ENCODE data around the gene ATF1. TPM values are rescaled to one million over a fixed set of nuclear protein-coding genes. Genes with fewer than 3 reads are reported as not detected.

The ATF1 gene
- total and polyA plus RNA-seq, 2 of the 8 experiments (the other 6 are each of a cell fraction or from before 2014, with no cell fraction given) = 23.2 to 41.8 TPM

DNA sequence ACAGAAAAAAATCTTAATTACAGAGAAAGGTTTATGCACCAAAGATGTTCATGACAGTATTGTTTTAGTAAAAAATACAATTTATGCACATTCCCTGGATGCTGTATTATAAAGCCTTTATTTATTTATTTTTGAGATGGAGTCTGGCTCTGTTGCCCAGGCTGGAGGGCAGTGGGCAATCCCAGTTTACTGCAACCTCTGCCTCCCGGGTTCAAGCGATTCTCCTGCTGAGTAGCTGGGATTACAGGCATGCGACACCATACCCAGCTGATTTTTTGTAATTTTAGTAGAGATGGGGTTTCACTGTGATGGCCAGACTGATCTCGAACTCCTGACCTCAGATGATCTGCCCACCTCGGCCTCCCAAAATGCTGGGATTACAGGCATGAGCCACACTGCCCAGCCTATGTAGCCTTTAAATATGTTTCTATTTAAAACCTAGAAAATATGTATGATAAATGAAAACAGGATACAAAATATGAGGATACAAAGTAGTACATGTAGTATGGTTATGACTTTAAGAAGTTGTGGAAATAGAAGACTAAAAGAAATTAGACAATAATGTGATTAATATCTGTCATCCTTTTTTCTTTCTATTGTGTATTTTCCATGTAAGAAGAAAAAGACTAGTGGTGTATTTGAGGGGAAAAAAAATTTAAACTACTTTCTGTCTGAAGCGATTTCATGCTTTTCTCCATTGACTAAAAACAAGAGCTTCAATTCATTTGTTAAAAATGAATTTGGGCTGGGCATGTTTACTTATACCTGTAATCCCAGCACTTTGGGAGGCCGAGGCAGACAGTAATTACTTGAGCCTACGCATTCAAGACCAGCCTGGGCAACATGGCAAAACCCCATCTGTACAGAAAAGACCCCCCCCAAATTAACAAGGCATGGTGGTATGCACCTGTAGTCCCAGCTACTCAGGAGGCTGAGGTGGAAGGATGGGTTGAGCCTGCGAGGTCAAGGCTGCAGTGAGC, 13.1 kb downstream of the ATF1 start:
- no peak overlapping the region for H3K23ac ChIP-seq (ENCODE audit: insufficient read length)
- 93% methylated on average over 9 of the region's 9 CpGs; no CpG with 5 or more reads in 1 of the 2 experiments for WGBS, 2 experiments (ENCODE audit: extremely low coverage in 1 of 2, insufficient coverage in 1 of 2, insufficient read length in 1 of 2, insufficient replicate concordance in 2 of 2, low coverage in 1 of 2, low lambda C conversion rate in 2 of 2, missing lambda C conversion rate in 1 of 2)
- H4K8ac ChIP-seq (ENCODE audit: extremely low read depth, insufficient read depth, low read length) = no peak overlapping the region
- H3K4me2 ChIP-seq (ENCODE audit: insufficient read depth in 1 of 2, low read depth in 2 of 2, low read length in 2 of 2) = no peak overlapping the region
- H3K36me3 ChIP-seq (ENCODE audit: control insufficient read depth in 2 of 4, insufficient read depth in 4 of 4, low read length in 3 of 4) = peaks cover 0 to 9% (median 0%) of the 10 kb centered on the region in 4 experiments; a peak in 2 of 8 replicates
- H4K20me1 ChIP-seq (replicated peaks in 1 of 2; ENCODE audit: control insufficient read depth in 1 of 2, insufficient read depth in 2 of 2, low read length in 2 of 2) = peaks cover 0 to 5% of the 10 kb centered on the region in 2 experiments
- H3K79me1 ChIP-seq (ENCODE audit: low read depth, low read length) = no peaks in the 10 kb centered on the region; the same call in 1 of the 2 replicates
- H2AFZ ChIP-seq (ENCODE audit: low read length) = no peak overlapping the region
- no peak overlapping the region for H2BK15ac ChIP-seq (ENCODE audit: low read length)
- FAIRE-seq (no peak), DNase-seq (ENCODE audit: low read depth in 1 of 2, low spot score in 2 of 2) (no peak)
- ChIA-PET POLR2A (ENCODE audit: partially characterized antibody) (interaction anchor here (0.7 to 2.0 kb wide), 3 partner anchors 13 to 245 kb away, joined by 3 to 12 read pairs (median 3); partner anchors contain the start of gene ATF1), CTCF (ENCODE audit: partially characterized antibody) (interaction anchor here (0.6 to 2.3 kb wide), 3 partner anchors 9 to 34 kb away, joined by 3 to 9 read pairs (median 3); no protein-coding TSS in a partner anchor)
- no peak overlapping the region for H3K9ac ChIP-seq (replicated peaks in 1 of 4; ENCODE audit: extremely low read depth in 1 of 4, low read depth in 3 of 4, low read length in 3 of 4)
- H4K91ac ChIP-seq (replicated peaks; ENCODE audit: insufficient read length, low read length) = no peak overlapping the region
- H3K23me2 ChIP-seq (ENCODE audit: low read depth, low read length) = no peaks in the 10 kb centered on the region
- no peak overlapping the region for H3K4me3 ChIP-seq (ENCODE audit: extremely low read depth in 1 of 4, insufficient read depth in 2 of 4, low read depth in 3 of 4, low read length in 4 of 4)
- H3K79me2 ChIP-seq (ENCODE audit: control insufficient read depth in 1 of 2, insufficient read depth in 2 of 2, low read length in 2 of 2) = peaks cover 0 to 61% of the 10 kb centered on the region in 2 experiments; a peak in 2 of 4 replicates
- H3K27me3 ChIP-seq (replicated peaks in 1 of 4; ENCODE audit: control insufficient read depth in 3 of 4, extremely low read depth in 1 of 4, insufficient read depth in 3 of 4, low read length in 3 of 4) = no peaks in the 10 kb centered on the region
- no peak overlapping the region for H3K56ac ChIP-seq (replicated peaks; ENCODE audit: insufficient read length, low read depth, low read length)
- no peak overlapping the region for H2BK120ac ChIP-seq (replicated peaks; ENCODE audit: low read depth, low read length)
- H3K27ac ChIP-seq (ENCODE audit: low read depth, low read length) = no peak overlapping the region
- H3K9me3 ChIP-seq (ENCODE audit: insufficient read depth in 2 of 2, low read depth in 1 of 2, low read length in 1 of 2) = no peaks in the 10 kb centered on the region
- no peak overlapping the region for H3K18ac ChIP-seq (ENCODE audit: extremely low read depth, low read length)
- H3K4ac ChIP-seq (replicated peaks; ENCODE audit: insufficient read length, low read depth, low read length) = no peak overlapping the region
- no peak overlapping the region for H4K5ac ChIP-seq (ENCODE audit: insufficient read length, low read depth, low read length)
- H2BK20ac ChIP-seq (ENCODE audit: low read length) = no peak overlapping the region
- no peak overlapping the region for H2BK5ac ChIP-seq (ENCODE audit: low read depth, low read length)
- no peaks in the 10 kb centered on the region for H3K4me1 ChIP-seq (replicated peaks in 1 of 4; ENCODE audit: control insufficient read depth in 3 of 4, insufficient read depth in 4 of 4, low read length in 3 of 4)
- H2AK5ac ChIP-seq (ENCODE audit: low read depth, low read length) = no peak overlapping the region
- H2BK12ac ChIP-seq (ENCODE audit: low read depth, low read length) = no peak overlapping the region
- no peak overlapping the region for H3K14ac ChIP-seq (ENCODE audit: insufficient read length)
- no peak for TF ChIP-seq JUN (IDR thresholded peaks at IDR 0.05; ENCODE audit: low read depth, low read length)
- no peak for TF ChIP-seq TAF7 (optimal IDR thresholded peaks at IDR 0.05; ENCODE audit: borderline replicate concordance, low read depth, low read length)
- no peak for TF ChIP-seq SP1 (IDR thresholded peaks at IDR 0.05; ENCODE audit: low read depth, low read length)
- TF ChIP-seq EZH2 (IDR thresholded peaks at IDR 0.05; ENCODE audit: low read depth, low read length, severe bottlenecking) = no peak
- no peak for TF ChIP-seq ATF3 (IDR thresholded peaks at IDR 0.05; ENCODE audit: insufficient read depth, low read depth, low read length)
- no peak for TF ChIP-seq RBBP5 (IDR thresholded peaks at IDR 0.05; ENCODE audit: borderline replicate concordance, low read depth, low read length)
- no peak for TF ChIP-seq NANOG (IDR thresholded peaks at IDR 0.05; ENCODE audit: insufficient read depth, low read depth, low read length, poor library complexity, severe bottlenecking)
- TF ChIP-seq ZNF274 (IDR thresholded peaks at IDR 0.05; ENCODE audit: borderline replicate concordance, extremely low read depth, low read length) = no peak
- TF ChIP-seq KDM5A (IDR thresholded peaks at IDR 0.05; ENCODE audit: low read length) = no peak
- TF ChIP-seq PHF8 (conservative IDR thresholded peaks at IDR 0.05; ENCODE audit: low read depth, low read length) = no peak
